GM21723 (cell line): Measurements from ENCODE around the gene CHRNB1.

Source experiments
- ATAC-seq: cut with Tn5 transposase; IDR thresholded peaks from one replicate; pipeline ENCODE4 v1.9.1; 2021; ENCODE audit warnings: mild to moderate bottlenecking, moderate library complexity; ENCODE audit not compliant: unreplicated experiment

CHRNB1 gene

GRCh38 chr17:7437369-7437863 is 7.4 kb upstream of the CHRNB1 start:
- ATAC-seq = no peak

DNA sequence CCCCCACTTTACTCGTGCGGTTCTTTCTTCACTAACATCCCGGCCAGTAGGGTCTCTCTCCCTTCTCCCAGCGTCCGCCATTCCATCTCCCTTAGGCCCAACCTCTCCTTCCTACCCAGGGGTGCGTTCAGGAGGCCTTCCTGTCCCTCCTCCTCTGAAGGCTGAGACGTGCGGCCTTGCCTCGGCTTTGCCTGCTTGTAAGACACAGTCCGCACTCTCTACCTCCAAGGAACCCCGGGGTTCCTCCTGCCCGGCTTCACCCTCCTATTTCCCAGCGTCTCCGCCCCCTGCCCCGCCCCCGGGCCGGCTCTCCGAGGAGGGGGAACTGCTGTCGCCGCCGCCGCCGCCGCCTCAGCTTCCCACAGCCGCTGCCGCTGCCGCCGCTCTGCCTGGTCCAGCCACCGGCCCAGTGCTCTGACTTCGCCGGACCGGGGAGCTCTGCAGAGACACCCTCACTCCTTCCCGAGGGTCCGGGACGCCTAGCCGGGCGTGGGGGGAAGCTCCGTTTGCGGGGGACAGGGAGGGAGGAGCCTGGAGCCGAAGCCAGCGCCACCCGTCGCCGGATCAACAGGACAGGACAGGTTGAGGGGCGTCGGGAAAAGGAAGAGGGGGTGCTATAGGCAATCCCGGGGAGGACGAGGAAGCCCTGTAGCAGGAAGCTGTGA is 6.8 kb upstream of the CHRNB1 start:
- ATAC-seq = no peak

GRCh38 chr17:7438656-7439460 is 6.0 kb upstream of the CHRNB1 start:
- ATAC-seq = no peak

GRCh38 chr17:7439462-7440112 is 5.3 kb upstream of the CHRNB1 start, which contains the start of gene FGF11:
Gene FGF11, plus strand, starts transcription at chr17:7439512. Its CDS starts 109 bp downstream, at chr17:7439621.
- no peak for ATAC-seq

- no peak for ATAC-seq
Measured at GRCh38 chr17:7440113-7440833, 4.6 kb upstream of the CHRNB1 start.

DNA sequence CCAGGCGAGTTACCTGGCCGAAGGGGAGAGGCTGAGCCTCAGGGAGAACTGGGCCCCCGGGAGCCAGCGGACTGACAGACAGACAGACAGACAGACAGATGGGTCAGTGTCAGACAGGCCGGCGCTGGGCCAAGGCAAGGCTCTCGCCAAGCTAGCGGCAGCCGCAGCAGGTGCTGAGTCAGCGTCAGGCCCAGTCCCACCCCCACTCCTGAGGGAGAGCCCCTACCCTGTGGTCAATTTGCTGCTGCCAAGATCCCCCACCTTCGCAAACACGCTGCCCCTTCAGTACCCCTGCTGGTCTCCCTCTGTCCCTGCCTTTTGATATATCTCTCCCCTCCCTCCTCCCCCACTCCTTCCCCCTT is 4.0 kb upstream of the CHRNB1 start:
- no peak for ATAC-seq

GRCh38 chr17:7441266-7441665 is 3.6 kb upstream of the CHRNB1 start:
- ATAC-seq = no peak

DNA sequence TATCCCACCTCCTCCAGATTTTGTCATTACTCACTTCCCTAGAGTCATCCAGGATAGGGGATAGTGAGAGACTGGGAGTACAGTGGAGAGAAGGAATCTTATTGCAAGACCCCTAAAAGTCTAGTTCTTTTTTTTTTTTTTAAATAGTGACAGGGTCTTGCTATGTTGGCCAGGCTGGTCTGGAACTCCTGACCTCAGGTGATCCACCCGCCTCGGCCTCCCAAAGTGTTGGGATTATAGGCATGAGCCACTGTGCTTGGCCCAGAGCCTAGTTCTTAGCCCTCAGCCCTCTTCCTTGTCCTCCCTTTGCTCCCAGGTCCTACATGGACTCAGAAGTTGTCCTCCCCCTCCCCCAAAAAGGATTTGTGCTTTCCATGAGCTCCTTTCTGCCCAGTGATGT is 2.7 kb upstream of the CHRNB1 start:
- no peak for ATAC-seq

DNA sequence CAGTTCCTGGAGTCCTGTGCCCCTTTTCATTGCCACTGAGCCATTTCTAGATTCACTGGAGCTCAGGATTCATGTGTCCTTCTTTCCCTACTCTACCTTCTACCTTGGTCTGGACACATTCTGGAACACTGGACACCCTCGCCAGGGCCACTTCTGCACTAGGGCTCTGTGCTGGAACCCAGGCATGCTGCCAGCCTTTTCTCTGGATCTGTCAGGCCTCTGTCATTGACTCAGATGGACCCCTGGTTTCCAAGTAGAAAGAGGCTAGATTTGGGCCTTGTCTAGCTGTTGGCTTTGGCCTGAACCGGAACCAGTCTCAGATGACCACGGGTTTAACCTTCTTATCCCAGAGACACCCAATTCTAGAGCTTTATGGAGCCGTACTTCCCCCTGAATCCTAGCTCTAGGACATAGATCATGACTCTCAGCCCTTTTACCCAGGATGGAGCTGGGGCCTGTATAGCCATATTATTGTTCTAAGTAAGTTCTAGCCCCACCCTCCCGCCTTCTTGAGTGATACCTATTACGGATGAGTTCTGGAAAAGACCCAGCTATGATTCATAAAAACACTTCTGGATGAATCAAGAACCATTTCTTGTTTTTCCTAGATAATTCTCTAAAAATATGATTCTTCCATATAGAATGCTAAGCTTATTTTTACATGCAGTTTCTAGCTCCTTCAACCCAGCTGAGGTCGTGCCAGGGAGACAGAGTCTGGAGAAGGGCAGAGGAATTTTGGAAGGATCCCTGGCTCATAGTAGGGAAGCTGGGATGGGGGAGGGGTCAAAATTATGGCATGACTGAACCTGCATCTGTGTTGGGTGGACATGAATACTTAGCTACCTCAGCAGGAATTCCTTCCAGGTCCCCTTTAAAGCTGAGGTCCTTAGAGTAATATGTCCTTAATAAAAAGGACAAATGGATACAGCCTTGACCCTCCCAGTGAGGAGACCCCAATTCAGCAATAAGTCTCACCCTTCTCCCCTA is 1.1 kb upstream of the CHRNB1 start:
- ATAC-seq = no peak

DNA sequence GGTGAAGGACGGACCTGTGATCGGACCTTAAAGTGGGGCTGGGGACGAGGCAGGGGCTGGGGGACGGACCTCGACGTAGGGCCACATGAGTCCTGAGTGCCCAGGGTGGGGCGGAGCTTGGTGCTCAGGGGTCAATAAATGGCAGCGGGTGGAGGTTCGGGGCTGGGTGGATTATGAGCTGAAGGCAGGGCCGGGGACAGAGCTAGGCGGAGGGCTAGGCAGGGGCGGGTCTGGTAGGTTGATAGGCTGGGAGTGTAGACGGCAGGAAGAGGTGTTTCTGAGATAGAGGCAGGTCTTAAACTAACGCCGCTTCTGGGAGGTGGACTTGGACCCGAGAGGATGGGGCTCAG is 733 bp downstream of the CHRNB1 start:
- no peak for ATAC-seq

GRCh38 chr17:7448461-7448860 is 3.6 kb downstream of the CHRNB1 start:
- ATAC-seq = no peak

- no peak for ATAC-seq
Measured at GRCh38 chr17:7459961-7460545, 15.2 kb downstream of the CHRNB1 start.

DNA sequence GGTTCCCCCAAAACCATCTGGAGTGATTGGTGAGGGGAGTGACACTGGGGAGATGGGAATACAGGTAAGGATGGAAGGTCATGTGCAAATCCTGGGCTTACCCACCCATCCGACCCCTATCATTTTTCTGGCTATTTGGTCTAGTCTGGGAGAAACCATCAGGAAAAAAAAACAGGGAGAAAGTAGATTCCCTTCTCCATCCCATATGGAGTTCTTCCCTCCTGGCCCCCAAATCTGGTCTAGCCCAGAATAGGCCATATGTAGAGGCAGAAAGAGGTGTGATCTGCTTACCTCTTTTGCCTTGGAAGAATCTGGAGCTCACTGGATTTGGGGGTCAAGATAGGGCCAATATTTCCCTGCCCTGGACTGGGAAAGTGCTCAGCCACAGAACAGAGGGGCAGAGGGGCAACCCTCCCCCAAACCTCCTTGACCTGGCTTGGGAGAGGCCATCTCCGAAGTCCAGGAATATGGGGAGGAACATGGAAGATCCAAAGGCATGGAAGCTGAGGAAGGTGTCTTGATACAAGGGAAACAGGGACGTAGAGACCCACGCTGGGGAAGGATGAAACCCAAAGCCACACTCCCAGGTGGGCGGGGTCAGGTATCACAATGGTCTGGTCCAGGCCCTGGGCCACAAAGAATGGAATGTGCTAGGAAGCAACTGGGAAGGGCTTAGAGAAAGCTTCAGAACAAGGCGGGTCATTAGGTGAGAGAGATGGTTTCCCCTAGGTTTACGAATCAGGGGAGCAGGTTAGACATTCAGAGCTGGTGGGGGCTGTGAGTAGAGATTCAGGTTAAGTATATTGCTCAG is 16.2 kb downstream of the CHRNB1 start:
- ATAC-seq = no peak

GRCh38 chr17:7462474-7463371 is 17.9 kb downstream of the CHRNB1 start:
- no peak for ATAC-seq

- ATAC-seq = no peak
Measured at GRCh38 chr17:7463372-7463846, 18.5 kb downstream of the CHRNB1 start.

DNA sequence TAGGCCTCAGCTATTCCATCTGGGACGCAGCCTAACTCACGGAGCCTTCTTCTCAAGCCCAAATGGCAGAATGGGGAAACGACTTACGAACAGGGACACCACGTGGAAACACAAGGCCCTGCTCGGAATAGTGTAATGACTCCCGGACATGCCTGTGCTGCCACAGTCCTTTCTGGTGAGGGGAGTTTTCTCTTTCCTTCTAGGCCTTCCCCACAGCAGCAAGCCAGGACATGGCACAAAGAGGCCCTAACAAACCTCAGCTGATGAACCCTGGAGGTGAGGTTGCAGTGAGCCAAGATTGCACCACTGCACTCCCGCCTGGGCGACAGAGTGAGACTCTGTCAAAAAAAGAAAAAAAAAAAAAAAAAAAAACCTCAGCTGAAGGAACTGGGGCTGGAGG is 19.2 kb downstream of the CHRNB1 start:
- no peak for ATAC-seq

DNA sequence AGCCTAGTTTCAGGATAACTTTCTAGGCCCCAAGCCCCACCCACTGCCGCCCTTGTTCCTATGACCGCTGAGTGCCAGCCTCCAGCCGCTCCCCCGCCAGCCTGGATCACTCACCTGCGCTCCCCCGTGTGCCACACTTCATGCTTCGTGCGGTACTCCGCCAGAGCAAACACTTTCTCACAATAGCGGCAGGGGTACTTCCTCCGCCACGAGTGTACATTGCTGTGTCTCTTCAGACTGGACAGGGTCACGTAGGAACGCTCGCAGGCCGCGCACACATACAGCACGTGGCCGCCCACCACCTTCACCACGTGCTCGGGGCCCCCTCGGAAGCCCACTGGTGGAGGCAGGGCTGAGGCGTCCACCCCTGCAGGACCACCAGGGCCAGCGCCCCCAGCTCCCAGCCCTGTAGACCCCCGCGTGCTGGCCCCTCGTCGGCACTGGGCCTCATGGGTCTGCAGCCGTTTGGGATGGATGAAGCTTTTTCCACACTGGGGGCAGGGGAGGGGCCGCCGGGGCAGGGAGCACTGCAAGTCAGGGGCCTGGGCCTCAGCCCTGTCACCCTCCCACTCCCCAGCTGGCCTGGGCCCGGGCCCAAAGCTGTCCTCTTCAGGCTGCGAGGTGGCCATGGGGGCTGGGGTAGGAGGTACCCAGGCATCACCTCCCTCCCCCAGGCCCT is 20.9 kb downstream of the CHRNB1 start:
- ATAC-seq = no peak
